NCI-H524 (cell line): ENCODE results near the gene MAG.
"Not testable (repeated sequence)": the region's sequence is repeated elsewhere in the genome, so short reads cannot be mapped to it uniquely, and the experiment has no call there.

Experiments
- DNase-seq, 2 experiments: peaks; one replicate each; lab custom pipeline; 2025; lab: John Stamatoyannopoulos, UW

Gene MAG

GRCh38 chr19:35345671-35346111, 53.7 kb downstream of the MAG start:
- no peak for DNase-seq

- DNase-seq = no peak
Measured at GRCh38 chr19:35346193-35347052, 54.5 kb downstream of the MAG start.

- no peak for DNase-seq
Measured at GRCh38 chr19:35347171-35347929, 55.4 kb downstream of the MAG start, which contains the start of gene FFAR1. Gene FFAR1 (plus strand): TSS chr19:35347902. CDS start chr19:35351552, 3,650 bp downstream.

GRCh38 chr19:35347930-35348298, 56.0 kb downstream of the MAG start:
- no peak for DNase-seq

- no peak for DNase-seq
Measured at GRCh38 chr19:35348911-35349611, 57.1 kb downstream of the MAG start.

GRCh38 chr19:35349614-35350521, 57.9 kb downstream of the MAG start:
- no peak for DNase-seq

GRCh38 chr19:35350591-35350990, 58.6 kb downstream of the MAG start:
- DNase-seq = no peak

GRCh38 chr19:35351411-35352176, 59.6 kb downstream of the MAG start:
- DNase-seq = no peak

GRCh38 chr19:35352177-35352447, 60.2 kb downstream of the MAG start:
- no peak for DNase-seq

- DNase-seq = peak; percentile 66 to 74
Measured at GRCh38 chr19:35352448-35353304, 60.7 kb downstream of the MAG start.

- no peak for DNase-seq
Measured at GRCh38 chr19:35353635-35354034, 61.7 kb downstream of the MAG start.

- no peak for DNase-seq
Measured at GRCh38 chr19:35354898-35355297, 62.9 kb downstream of the MAG start.

- DNase-seq = no peak
Measured at GRCh38 chr19:35355791-35356460, 64.0 kb downstream of the MAG start.

- peak; percentile 31 to 57 for DNase-seq
Measured at GRCh38 chr19:35357867-35358573, 66.1 kb downstream of the MAG start, which contains the start of gene FFAR3. Gene FFAR3 (plus strand): TSS chr19:35358460. CDS start chr19:35358891, 431 bp downstream.

- DNase-seq = not testable (repeated sequence)
Measured at GRCh38 chr19:35358834-35359233, 66.9 kb downstream of the MAG start.

GRCh38 chr19:35359395-35359794, 67.4 kb downstream of the MAG start:
- not testable (repeated sequence) for DNase-seq

GRCh38 chr19:35360081-35360480, 68.1 kb downstream of the MAG start:
- DNase-seq = not testable (repeated sequence)

- no peak for DNase-seq
Measured at GRCh38 chr19:35360880-35361420, 69.0 kb downstream of the MAG start.
